Right forelimb (tissue), 1 donor: ENCODE measurements around the gene SLC25A19.
"Not testable (repeated sequence)": the region's sequence is repeated elsewhere in the genome, so short reads cannot be mapped to it uniquely, and the experiment has no call there.

Experiments
- DNase-seq: peaks from one replicate; pipeline ENCODE4 v3.0.0-alpha.2; 2018

SLC25A19 gene

GRCh38 chr17:75266316-75267152, 22.7 kb downstream of the SLC25A19 start:
- no peak for DNase-seq

- DNase-seq, result no peak
These were observed 23.5 kb downstream of the SLC25A19 start for GRCh38 chr17:75265614-75266315.

GRCh38 chr17:75263055-75263454, 26.2 kb downstream of the SLC25A19 start:
- DNase-seq, result no peak

- DNase-seq, result no peak
These were observed 27.1 kb downstream of the SLC25A19 start for GRCh38 chr17:75262112-75262606.

- DNase-seq, result peak; percentile 98
These were observed 27.7 kb downstream of the SLC25A19 start, which contains the start of the genes GGA3 and MRPS7 for GRCh38 chr17:75261336-75262111. TSS of gene GGA3 (minus strand) at chr17:75261606. CDS start at chr17:75261587, 19 bp downstream. TSS of gene MRPS7 (plus strand) at chr17:75261879. CDS start at chr17:75261901, 22 bp downstream.

GRCh38 chr17:75260641-75261335, 28.4 kb downstream of the SLC25A19 start:
- DNase-seq, result no peak

GRCh38 chr17:75257228-75257627, 32.0 kb downstream of the SLC25A19 start:
- DNase-seq, result not testable (repeated sequence)

GRCh38 chr17:75255954-75256698, 33.1 kb downstream of the SLC25A19 start:
- not testable (repeated sequence) for DNase-seq

- no peak for DNase-seq
These were observed 37.0 kb downstream of the SLC25A19 start for GRCh38 chr17:75252039-75252816.

GRCh38 chr17:75250009-75250471, 39.2 kb downstream of the SLC25A19 start:
- no peak for DNase-seq

GRCh38 chr17:75249564-75249963, 39.7 kb downstream of the SLC25A19 start:
- no peak for DNase-seq

GRCh38 chr17:75246404-75246803, 42.8 kb downstream of the SLC25A19 start:
- DNase-seq, result no peak

- no peak for DNase-seq
These were observed 44.2 kb downstream of the SLC25A19 start for GRCh38 chr17:75245011-75245410.

- DNase-seq, result no peak
These were observed 44.9 kb downstream of the SLC25A19 start for GRCh38 chr17:75244133-75244866.

GRCh38 chr17:75242461-75243042, 46.7 kb downstream of the SLC25A19 start:
- DNase-seq, result no peak

GRCh38 chr17:75241996-75242460, 47.2 kb downstream of the SLC25A19 start:
- no peak for DNase-seq

GRCh38 chr17:75241502-75241901, 47.7 kb downstream of the SLC25A19 start:
- DNase-seq, result no peak

- no peak for DNase-seq
These were observed 48.1 kb downstream of the SLC25A19 start for GRCh38 chr17:75241143-75241430.

GRCh38 chr17:75240394-75241142, 48.7 kb downstream of the SLC25A19 start:
- no peak for DNase-seq
